PC-3 (cell line): ENCODE data around the gene MYO16. TPM values are rescaled to one million over a fixed set of nuclear protein-coding genes. Genes with fewer than 3 reads are reported as not detected.
"Not testable (repeated sequence)": the region's sequence is repeated elsewhere in the genome, so short reads cannot be mapped to it uniquely, and the experiment has no call there.

Experiments used
- ATAC-seq: fragments of 200-7000 bp; cut with Tn5 transposase; 2 replicates; pipeline ENCODE4 v1.9.1; 2020; ENCODE audit warnings: mild to moderate bottlenecking, moderate library complexity
- BruUV-seq: library from RNA; stranded (reverse); fragments of 400-500 nt; replicated peaks from 2 replicates; lab custom pipeline; 2021; lab: Mats Ljungman, UMichigan
- CTCF ChIA-PET: fragments of 300-600 bp; sonication (Branson Sonifier 250); formaldehyde crosslinking; loops from one replicate; lab custom pipeline; 2022; ENCODE audit warnings: antibody characterized with exemption; lab: Charles Lee
- POLR2A ChIA-PET: fragments of 300-600 bp; sonication (Branson Sonifier 250); formaldehyde crosslinking; loops from one replicate; lab custom pipeline; 2022; ENCODE audit warnings: antibody characterized with exemption; ENCODE audit not compliant: unreplicated experiment; lab: Charles Lee
- DNase-seq: peaks from one replicate; pipeline ENCODE4 v3.0.0-alpha.2; 2015
- H2AFZ ChIP-seq: fragments of 300-600 bp; sonication (generic); 2 replicates; pipeline ENCODE4 v1.6.0; 2016; ENCODE audit warnings: antibody characterized with exemption, low read length
- H3F3A ChIP-seq: fragments of 300-600 bp; sonication (generic); one replicate; pipeline ENCODE4 v1.6.0; 2017; ENCODE audit warnings: antibody characterized with exemption, low read length, control low read depth, mild to moderate bottlenecking; ENCODE audit not compliant: unreplicated experiment
- H3K27ac ChIP-seq: fragments of 300-600 bp; sonication (generic); 2 replicates; pipeline ENCODE4 v1.5.1; 2016; ENCODE audit warnings: mild to moderate bottlenecking, low read length
- H3K27me3 ChIP-seq: fragments of 300-600 bp; sonication (generic); 2 replicates; pipeline ENCODE4 v1.6.1; 2016; ENCODE audit warnings: low read length, mixed read lengths
- H3K36me3 ChIP-seq: fragments of 300-600 bp; sonication (generic); 2 replicates; pipeline ENCODE4 v1.6.1; 2016; ENCODE audit warnings: low read depth, mixed run types, low read length, mixed read lengths
- H3K4me1 ChIP-seq: fragments of 300-600 bp; sonication (generic); 2 replicates; pipeline ENCODE4 v1.5.1; 2016; ENCODE audit warnings: low read length; ENCODE audit not compliant: insufficient read depth
- H3K4me2 ChIP-seq: fragments of 300-600 bp; sonication (generic); 2 replicates; pipeline ENCODE4 v1.6.0; 2016; ENCODE audit warnings: low read length
- H3K4me3 ChIP-seq: fragments of 300-600 bp; sonication (generic); 2 replicates; pipeline ENCODE4 v1.5.1; 2016; ENCODE audit warnings: mild to moderate bottlenecking, low read length, mixed read lengths
- H3K79me2 ChIP-seq: fragments of 300-600 bp; sonication (generic); 2 replicates; pipeline ENCODE4 v1.6.1; 2017; ENCODE audit warnings: low read length, mixed read lengths
- H3K9ac ChIP-seq: fragments of 300-600 bp; sonication (generic); 2 replicates; pipeline ENCODE4 v1.6.0; 2016; ENCODE audit warnings: mild to moderate bottlenecking, low read length
- H3K9me2 ChIP-seq: fragments of 300-600 bp; sonication (generic); replicated peaks from 2 replicates; pipeline ENCODE4 v1.6.1; 2016; ENCODE audit warnings: mixed run types, low read length, mixed read lengths
- H3K9me3 ChIP-seq: fragments of 300-600 bp; sonication (generic); 2 replicates; pipeline ENCODE4 v1.6.1; 2016; ENCODE audit warnings: low read length, mixed read lengths
- H4K20me1 ChIP-seq: fragments of 300-600 bp; sonication (generic); 2 replicates; pipeline ENCODE4 v1.6.1; 2016; ENCODE audit warnings: low read length, mixed read lengths
- CTCF ChIP-seq: fragments of 300-600 bp; sonication (generic); conservative IDR thresholded peaks from 2 replicates; pipeline ENCODE4 v1.5.1; 2017; ENCODE audit warnings: antibody characterized with exemption, low read depth, mild to moderate bottlenecking, low read length
- EZH2 ChIP-seq: fragments of 300-600 bp; sonication (generic); IDR thresholded peaks from one replicate; pipeline ENCODE4 v1.6.1; 2017; ENCODE audit warnings: antibody characterized with exemption, mild to moderate bottlenecking, low read length; ENCODE audit not compliant: unreplicated experiment
- EZH2phosphoT487 ChIP-seq: fragments of 300-600 bp; sonication (generic); IDR thresholded peaks from 2 replicates; pipeline ENCODE4 v1.6.1; 2018; ENCODE audit warnings: mild to moderate bottlenecking, antibody characterized with exemption, low read length, borderline replicate concordance
- intact Hi-C: fragments of 100-400 bp; cut with micrococcal nuclease; formaldehyde crosslinking; loops from 2 replicates; pipeline ENCODE4 v1.9.0; 2023
- total RNA-seq: library from RNA; depleted of rRNA; stranded (reverse); fragments of >200 nt; gene quantifications from 2 replicates; pipeline ENCODE4 v1.2.3, GENCODE V29; 2014

Gene MYO16
- total RNA-seq, 1 experiment from 2014 or later, result not detected

DNA sequence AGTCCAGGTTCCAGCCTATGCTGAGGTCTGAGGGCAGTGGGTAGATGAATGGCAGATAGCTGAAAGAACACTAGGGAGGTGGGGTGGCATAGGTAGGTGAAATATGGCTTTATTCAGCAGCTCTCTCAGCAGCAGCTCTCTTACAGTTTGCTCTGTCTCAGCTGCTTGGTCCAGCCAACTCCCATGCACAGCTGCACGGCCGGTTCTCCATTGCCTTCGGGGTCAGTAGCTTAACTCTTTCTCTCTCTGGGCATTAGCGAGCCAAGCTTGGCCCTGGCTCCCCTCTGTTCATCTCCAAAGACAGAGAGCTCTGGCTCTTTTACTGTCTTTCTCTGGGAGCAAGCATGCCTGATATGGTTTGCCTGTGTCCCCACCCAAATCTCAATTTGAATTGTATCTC lies 151.9 kb downstream of the MYO16 start:
- no TSS peak for BruUV-seq
- H3K27ac ChIP-seq, result no peak overlapping the region
- no peak overlapping the region for H3K4me3 ChIP-seq
- H3F3A ChIP-seq, result no peaks in the 10 kb centered on the region
- no peak for ATAC-seq
- no peaks in the 10 kb centered on the region for H3K36me3 ChIP-seq
- intact Hi-C loops, result no loop called here
- no peaks in the 10 kb centered on the region for H3K79me2 ChIP-seq
- H3K4me1 ChIP-seq, result peaks cover 13% of the 10 kb centered on the region
- POLR2A ChIA-PET, result no interaction called here
- no peak for DNase-seq
- no peak overlapping the region for H3K9ac ChIP-seq
- no peak for TF ChIP-seq EZH2
- no peak for TF ChIP-seq CTCF
- no peak for TF ChIP-seq EZH2phosphoT487
- no peaks in the 10 kb centered on the region for H3K9me2 ChIP-seq
- H2AFZ ChIP-seq, result no peak overlapping the region
- H3K9me3 ChIP-seq, result no peaks in the 10 kb centered on the region
- CTCF ChIA-PET, result no interaction called here
- no peak overlapping the region for H3K4me2 ChIP-seq
- H3K27me3 ChIP-seq, result no peaks in the 10 kb centered on the region
- no peaks in the 10 kb centered on the region for H4K20me1 ChIP-seq

GRCh38 chr13:108782480-108782879 lies 153.1 kb downstream of the MYO16 start:
- H3K27ac ChIP-seq, H3K9me3 ChIP-seq, POLR2A ChIA-PET, BruUV-seq, H3K27me3 ChIP-seq, H2AFZ ChIP-seq, H3K4me3 ChIP-seq, ATAC-seq, H3K4me1 ChIP-seq, H3K79me2 ChIP-seq, H3K36me3 ChIP-seq, H3F3A ChIP-seq, intact Hi-C loops, DNase-seq, H3K9me2 ChIP-seq, H3K9ac ChIP-seq, H4K20me1 ChIP-seq, CTCF ChIA-PET, H3K4me2 ChIP-seq: not testable (repeated sequence)

- Histone ChIP-seq H2AFZ (no peak overlapping the region), H4K20me1 (no peaks in the 10 kb centered on the region), H3K9me2 (no peaks in the 10 kb centered on the region), H3K27ac (no peak overlapping the region), H3K36me3 (no peaks in the 10 kb centered on the region), H3K9ac (no peak overlapping the region), H3K4me3 (no peak overlapping the region), H3K79me2 (no peaks in the 10 kb centered on the region), H3F3A (no peaks in the 10 kb centered on the region), H3K9me3 (no peaks in the 10 kb centered on the region), H3K4me1 (no peaks in the 10 kb centered on the region), H3K4me2 (no peak overlapping the region), H3K27me3 (0 out of 2 replicates have a peak, but pooled peaks cover 4% of the 10 kb centered on the region)
- CTCF ChIA-PET, result no interaction called here
- no TSS peak for BruUV-seq
- TF ChIP-seq EZH2, result no peak
- no peak for TF ChIP-seq CTCF
- intact Hi-C loops, result no loop called here
- POLR2A ChIA-PET, result no interaction called here
- ATAC-seq (no peak), DNase-seq (no peak)
Observed at GRCh38 chr13:108785844-108786243, 156.4 kb downstream of the MYO16 start.
